HuH-7.5 (cell line): ENCODE results near the gene SLC4A2.
A peak's percentile ranks its signal among the peaks of the same experiment; 100 is the strongest.
"Not testable (repeated sequence)": the region's sequence is repeated elsewhere in the genome, so short reads cannot be mapped to it uniquely, and the experiment has no call there.

ENCODE experiments used
- DNase-seq: peaks from one replicate; pipeline ENCODE4 v3.0.0; 2011; ENCODE audit warnings: low spot score

SLC4A2 gene

DNA sequence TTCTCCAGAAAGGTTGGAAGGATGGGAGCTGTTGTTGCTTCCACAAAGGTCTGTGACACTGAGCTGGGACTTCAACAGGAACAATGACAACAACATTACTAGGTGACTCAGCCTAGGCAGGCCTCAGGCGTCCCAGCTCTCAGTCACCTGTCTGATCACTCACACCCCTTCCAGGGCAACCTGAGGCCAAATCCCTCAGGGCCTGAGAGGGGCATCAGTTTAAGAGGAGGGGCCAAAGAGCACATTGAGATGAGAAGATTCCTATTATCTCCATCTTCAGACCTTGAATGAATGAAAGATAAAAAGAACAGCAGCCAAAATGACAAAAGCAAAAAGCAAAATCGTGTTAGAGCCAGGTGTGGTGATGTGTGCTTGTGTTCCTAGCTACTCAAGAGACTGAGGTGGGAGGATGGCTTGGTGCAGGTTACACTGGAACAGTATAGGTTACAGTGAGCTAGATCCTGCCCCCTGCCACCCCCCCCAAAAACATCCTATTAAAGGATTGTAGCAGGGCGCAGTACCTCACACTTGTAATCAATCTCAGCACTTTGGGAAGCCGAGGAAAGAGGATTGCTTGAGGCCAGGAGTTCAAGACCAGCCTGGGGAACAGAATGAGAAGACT lies 34.8 kb upstream of the SLC4A2 start, which contains the start of gene ATG9B:
Gene ATG9B (minus strand): TSS at position 60 of the 622 bp plus-strand sequence. CDS start 71 bp downstream, outside the sequence.
- DNase-seq: no peak

DNA sequence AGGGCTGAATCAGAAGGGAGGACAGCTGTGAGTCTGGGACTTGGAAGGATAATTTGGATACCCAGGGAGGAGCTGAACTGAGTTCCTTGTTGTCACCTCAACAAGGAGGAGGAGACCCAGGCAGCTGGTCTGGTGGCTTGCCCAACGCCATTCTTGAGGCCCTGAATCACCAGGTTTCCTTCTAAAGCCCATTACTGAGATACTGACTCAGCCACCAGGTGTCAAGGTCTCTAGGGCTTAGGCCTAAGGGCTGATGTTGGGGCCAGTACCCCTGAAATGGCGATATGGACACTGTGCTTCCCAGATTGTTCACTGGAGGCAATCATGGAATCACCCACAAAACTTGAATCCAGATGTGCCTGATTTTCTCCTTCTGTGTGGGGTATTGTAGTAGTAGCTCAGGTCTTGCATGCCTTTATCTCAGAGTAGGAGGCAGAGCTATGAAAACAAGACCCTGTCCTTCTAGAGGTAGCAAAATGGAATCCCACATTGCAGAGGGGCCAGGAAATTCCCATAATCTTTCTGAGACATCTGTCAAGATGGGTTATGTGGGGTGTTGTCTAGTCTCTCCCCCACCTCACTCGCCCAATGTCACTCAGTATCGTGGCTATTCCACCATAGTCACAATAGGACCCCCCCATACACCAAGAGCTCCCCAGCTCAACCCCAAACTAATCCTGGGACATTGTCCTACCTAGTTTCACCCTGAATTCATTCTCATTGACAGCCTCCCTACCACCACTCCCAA lies 33.3 kb upstream of the SLC4A2 start:
- no peak for DNase-seq

DNA sequence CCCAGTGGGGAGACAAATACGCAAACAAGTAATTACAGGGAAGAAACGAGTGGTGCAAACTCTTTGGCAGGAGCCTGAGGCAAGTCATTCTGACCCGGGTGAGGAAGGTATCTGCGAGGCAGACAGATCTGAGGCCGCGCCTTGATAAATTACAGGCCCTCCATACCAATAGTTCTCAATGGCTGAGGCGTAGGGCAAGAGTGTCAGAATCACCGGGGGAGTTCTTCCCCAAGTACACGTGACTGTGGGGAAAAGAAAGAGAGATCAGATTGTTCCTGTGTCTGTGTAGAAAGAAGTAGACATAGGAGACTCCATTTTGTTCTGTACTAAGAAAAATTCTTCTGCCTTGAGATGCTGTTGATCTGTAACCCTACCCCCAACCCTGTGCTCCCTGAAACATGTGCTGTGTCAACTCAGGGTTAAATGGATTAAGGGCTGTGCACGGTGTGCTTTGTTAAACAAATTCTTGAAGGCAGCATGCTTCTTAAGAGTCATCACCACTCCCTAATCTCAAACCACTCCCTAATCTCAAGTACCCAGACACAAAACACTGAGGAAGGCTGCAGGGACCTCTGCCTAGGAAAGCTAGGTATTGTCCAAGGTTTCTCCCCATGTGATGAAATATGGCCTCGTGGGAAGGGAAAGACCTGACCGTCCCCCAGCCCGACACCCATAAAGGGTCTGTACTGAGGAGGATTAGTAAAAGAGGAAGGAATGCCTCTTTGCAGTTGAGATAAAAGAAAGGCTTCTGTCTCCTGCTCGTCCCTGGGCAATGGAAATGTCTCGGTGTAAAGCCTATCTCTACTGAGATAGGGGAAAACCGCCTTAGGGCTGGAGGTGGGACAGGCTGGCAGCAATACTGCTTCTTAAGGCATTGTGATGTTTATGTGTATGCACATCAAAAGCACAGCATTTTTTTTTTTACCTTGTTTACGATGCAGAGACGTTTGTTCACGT lies 32.3 kb upstream of the SLC4A2 start:
- DNase-seq: not testable (repeated sequence)

DNA sequence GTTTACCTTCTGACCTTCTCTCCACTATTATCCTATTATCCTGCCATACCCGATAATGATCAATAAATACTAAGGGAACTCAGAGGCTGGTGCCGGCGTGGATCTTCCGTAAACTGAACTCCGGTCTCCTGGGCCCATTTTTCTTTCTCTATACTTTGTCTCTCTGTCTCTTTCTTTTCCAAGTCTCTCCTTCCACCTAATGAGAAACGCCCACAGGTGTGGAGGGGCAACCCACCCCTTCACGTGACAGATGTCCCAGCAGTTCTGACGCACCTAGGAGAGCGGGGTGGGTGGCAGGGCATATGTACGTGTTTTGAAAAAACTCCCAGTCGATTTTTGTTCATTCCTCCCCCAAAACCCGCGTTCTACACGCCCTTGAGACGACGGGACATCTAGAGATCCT lies 31.7 kb upstream of the SLC4A2 start:
- not testable (repeated sequence) for DNase-seq

DNA sequence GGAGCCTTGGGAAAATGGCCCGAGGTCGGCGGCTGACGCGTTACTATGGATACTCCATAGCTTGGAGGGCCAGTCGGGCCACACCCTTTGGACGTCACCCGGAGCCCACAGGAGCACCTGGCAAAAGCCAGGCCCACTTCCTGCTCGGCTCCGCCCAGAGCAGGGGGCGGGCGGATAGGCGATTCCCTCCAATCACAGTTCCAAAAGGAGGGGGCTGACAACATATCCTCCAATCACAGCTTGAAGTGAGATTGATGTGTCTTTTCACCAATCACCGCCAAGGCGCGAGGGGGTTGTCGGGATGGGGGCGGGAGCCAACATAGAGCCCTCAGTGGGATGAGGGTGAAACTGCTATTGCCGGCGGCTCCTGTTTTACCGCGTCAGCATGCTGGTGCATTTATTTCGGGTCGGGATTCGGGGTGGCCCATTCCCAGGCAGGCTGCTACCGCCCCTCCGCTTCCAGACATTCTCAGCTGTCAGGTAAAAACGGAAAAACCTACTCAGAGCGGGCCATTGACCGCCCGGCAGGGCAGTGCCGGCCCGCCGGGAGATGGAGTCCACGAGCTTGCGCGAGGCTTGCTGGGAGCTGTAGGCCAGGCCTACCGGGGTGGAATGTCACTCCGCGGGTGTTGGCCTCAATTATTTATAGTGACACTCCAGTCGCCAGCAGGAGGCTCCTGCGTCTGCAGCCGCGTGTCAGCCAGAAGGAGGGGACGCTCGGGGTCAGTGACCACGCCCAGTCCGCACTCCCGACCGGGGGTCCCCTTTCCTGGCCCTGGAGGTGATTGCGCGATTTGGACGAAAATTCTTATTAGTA lies 31.1 kb upstream of the SLC4A2 start, which contains the start of gene ABCB8:
Gene ABCB8 (plus strand): TSS at position 320 of the 817 bp plus-strand sequence. CDS start 66 bp downstream, at position 386.
- DNase-seq: peak; percentile 100

DNA sequence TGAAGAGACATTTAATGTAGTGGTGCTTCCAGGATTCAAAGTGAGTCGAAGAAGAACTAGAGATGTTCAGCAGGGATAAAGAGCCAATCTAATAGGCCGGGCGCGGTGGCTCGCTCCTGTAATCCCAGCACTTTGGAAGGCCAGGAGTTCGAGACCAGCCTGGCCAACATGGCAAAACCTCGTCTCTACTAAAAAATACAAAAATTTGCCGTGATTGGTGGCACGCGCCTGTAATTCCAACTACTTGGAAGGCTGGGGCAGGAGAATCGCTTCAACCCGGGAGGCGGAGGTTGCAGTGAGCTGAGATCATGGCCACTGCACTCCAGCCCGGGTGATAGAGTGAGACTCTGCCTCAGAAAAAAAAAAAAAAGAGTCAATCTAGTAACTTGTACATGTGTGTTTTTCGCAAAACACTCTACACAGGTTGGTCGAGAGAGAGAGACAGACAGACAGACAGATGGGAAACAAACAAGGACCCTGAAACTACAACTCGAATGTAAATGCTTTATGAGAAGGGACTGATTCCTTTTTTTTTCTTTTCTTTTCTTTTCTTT lies 30.4 kb upstream of the SLC4A2 start:
- no peak for DNase-seq

DNA sequence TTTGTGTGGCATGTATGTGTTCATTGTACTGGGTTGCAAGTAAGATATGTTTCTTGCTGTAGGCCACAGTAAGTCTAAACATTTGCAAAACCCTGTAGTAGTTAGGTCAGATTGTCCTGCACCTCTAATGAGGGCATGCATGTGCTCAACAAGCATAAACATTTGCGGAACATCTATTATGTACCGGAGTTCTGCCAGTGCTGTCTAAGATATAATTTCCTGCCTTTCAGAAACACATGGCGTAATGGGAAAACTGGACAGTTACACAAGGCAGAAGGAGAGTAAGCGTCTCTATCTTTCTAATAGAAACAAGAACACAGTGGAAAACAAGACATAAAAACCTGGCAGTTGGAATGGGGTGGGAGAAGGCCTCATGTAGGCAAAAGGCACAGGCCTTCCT lies 28.4 kb upstream of the SLC4A2 start:
- no peak for DNase-seq

DNA sequence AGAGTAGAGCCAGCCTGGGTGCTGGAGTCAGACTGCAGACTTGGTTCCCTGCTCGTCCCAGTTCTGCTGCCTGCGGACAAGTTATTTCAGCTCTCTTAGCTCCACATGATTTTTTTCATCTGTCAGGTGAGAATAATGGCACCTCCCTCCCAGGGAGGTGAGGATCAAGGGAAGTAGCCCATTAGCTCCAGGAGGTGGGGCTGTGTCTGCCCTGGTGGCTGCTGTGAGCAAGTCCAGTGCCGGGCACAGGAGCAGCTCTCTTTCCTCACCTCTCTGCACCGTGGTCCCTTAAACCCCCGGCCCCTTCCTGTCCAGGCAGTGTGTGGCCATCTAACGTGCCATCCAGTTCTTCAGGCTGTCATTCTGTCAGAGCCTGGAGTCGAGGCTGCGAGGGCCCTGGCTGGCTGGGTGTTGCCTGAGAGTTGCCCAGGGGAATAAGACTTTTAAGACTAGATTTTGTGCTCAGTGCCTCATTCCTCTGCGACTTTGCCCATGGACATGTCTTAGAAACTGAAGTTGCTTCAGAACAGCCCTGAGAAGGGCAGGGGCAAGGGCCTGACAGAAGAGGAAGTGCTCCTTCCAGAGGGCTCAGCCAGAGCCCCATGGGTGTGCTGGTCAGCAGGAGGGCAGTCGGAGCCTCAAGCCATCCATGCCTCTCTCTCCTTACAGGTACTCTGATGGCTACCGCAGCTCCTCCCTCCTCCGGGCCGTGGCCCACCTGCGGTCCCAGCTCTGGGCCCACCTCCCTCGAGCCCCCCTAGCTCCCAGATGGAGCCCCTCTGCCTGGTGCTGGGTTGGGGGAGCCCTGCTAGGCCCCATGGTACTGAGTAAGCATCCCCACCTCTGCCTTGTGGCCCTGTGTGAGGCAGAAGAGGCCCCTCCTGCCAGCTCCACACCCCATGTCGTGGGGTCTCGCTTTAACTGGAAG lies 26.2 kb upstream of the SLC4A2 start:
- no peak for DNase-seq

DNA sequence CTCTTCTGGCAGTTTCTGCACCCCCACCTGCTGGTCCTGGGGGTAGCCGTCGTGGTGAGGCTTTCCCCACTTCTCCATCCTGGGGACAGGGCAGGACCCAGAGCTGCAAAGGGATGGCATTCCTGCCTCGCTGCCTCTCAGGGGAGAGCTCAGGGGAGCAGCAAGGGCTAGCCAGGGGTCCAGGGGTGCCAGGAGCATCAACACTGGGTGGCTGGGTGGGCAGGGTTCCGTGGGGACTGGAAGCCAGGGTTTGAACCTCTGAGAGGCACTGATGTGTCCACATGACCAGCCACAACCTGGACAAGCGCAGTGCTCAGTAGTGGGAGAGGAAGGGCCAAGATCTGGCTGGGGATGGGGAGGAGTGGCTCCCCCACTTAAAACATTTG lies 25.5 kb upstream of the SLC4A2 start:
- DNase-seq: no peak

DNA sequence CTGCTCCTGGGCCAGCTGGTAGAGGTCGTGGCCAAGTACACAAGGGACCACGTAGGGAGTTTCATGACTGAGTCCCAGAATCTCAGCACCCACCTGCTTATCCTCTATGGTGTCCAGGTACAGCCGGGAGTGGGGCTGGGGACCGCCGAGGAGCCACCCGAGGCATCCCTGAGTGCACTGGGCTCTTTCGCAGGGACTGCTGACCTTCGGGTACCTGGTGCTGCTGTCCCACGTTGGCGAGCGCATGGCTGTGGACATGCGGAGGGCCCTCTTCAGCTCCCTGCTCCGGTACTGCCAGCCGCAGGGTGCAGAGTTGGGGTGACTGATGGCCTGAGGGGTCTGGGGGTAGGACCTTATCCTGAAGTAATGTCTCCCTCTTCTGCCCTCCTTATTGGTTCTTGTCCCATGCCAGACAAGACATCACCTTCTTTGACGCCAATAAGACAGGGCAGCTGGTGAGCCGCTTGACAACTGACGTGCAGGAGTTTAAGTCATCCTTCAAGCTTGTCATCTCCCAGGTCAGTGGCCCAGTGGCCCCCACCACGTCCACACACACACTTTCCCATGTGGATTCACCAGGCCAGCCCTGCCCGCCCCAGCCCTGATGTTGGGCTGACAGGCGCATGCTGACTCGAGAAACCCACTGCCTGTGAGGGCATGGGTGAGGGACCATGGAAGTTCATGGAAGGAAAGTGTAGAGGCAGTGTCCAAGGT lies 24.9 kb upstream of the SLC4A2 start:
- DNase-seq: no peak

DNA sequence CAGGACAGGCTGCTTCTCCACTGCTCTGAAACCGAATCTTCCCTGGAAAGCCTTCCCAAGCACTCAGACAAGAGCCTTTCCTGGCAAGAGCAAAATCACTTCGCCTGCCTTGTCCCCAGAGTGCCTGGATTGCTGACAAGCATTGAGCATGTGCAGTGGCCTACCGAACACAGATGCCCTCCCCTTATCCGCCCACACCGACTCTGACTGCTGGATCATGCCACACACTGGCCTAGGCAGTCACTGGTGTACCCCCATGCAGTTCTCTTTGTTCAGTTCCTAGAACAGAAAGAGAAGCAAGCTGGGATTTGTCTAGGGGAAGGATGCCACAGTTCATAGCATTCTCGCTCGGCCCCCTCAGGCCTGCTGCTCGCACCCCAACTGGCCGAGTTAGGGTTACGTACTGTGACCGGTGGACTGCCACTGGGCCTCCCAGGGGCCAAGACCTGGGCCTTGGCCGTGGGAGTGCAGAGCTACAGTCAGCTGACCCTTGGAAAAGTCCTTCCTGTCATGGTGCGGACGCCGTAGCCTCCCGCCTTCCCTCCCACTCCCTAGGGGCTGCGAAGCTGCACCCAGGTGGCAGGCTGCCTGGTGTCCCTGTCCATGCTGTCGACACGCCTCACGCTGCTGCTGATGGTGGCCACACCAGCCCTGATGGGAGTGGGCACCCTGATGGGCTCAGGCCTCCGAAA lies 24.2 kb upstream of the SLC4A2 start:
- DNase-seq: no peak

DNA sequence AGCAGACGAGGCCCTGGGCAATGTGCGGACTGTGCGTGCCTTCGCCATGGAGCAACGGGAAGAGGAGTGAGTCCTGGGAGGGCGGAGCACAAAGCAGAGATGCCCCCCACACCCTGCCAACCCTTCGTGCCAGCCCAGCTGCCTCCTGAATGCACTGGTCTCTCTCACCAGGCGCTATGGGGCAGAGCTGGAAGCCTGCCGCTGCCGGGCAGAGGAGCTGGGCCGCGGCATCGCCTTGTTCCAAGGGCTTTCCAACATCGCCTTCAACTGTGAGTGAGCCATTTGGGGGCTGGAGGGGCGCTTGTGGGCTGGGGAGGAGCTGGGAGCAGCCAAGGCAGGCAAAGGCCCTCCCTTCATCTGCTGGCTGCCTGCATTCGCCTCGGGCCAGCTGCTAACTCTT lies 23.5 kb upstream of the SLC4A2 start:
- no peak for DNase-seq

DNA sequence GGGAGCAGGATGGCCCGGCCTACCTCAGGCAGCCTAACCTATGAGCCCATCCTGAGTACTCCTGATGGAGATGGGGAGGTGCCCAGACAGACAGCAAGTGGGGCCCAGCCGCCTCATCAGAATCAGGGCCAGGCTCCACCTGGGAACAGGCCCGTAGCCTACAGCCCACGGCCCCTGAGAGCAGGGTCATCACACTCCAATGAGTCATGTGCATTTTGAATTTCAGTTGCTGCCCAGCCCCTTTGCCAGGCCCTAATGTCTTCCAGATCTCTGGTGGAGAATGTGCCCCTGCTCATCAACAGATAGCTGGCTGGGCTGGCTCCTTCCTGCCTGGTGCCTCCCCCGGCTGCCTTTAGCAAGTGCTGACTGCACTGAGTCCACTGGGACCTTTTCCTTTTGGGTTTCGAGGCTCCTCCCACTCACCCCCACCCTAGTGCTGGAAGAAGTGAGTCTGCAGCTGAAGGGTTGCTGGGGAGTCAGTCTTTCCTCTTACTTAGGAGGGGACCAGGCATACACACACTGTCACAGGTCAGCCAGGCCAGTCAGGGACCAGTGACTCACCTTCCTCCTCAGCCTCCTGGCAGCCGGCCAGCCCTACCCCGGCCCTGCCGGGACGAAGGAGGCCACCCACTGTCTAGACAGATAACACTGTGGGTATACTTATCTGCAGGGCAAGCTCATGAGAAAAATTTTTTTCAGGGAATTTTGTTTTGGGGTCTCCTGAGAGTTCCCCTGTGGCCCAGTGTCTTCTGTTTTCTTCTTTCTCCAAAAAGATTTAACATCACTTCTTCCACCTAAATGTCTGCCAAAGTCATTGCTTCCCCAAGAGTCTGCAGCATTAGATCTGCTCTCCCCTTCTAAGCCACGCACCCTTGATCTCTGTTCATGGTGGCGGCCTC lies 20.2 kb upstream of the SLC4A2 start:
- DNase-seq: peak; percentile 70

DNA sequence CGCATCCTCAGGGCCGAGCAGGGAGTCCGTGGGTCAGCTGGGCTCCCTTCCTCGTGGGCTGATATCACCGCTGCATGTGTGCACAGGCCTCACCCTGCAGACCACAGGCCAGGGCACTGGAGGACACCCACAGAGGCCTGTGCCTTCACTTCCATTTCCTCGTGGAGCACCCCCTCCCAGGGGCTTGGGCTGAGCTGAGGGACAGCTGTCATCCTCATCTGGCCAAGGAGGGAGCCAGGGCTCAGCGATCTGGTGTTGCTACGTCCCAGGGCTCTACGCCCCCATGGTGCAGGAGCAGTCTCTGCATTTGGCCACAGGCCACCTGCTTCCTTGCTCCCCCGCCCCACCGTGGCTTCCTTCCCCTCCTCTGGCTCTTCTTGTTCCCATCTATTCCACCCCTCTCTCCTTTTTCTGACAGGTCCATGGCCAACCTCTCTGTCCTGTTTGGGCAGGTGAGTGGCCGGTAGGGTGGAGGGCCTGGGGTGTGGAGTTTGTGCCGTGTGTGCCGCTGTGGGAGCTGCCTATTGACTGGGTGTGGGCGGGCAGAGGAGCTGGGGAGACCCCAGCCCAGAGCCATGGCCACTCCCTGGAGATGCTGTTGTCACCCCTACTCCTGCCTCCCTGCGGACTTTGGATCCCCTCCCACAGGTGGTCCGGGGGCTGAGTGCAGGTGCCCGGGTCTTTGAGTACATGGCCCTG lies 19.4 kb upstream of the SLC4A2 start:
- no peak for DNase-seq

DNA sequence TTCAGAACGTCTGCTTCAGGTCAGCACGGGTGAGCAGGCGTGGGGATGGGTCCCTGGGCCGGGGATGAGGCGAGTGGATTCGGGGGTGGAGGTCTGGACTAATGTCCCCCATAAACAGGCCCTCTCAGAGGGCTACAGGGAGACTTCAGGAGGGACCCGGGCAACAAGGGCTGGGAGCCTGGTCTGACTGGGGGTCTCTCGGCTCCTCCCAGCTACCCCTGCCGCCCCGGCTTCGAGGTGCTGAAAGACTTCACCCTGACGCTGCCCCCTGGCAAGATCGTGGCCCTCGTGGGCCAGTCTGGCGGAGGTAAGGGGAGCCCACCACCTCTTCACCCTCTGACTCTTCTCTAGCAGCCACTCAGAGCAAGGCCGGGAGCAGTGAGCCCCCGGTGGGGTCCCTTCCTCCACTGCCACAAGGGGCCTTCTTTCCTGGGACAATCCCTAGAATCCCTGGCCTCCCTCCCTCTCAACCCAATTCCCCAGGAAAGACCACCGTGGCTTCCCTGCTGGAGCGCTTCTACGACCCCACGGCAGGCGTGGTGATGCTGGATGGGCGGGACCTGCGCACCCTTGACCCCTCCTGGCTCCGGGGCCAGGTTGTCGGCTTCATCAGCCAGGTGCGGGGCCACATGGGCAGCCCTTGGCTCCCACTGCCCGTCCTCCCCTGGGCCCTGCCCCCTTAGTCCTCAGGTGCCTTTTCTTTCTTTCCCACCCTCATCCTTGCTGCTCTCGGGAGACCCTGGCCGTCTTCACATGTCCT lies 18.6 kb upstream of the SLC4A2 start:
- no peak for DNase-seq

DNA sequence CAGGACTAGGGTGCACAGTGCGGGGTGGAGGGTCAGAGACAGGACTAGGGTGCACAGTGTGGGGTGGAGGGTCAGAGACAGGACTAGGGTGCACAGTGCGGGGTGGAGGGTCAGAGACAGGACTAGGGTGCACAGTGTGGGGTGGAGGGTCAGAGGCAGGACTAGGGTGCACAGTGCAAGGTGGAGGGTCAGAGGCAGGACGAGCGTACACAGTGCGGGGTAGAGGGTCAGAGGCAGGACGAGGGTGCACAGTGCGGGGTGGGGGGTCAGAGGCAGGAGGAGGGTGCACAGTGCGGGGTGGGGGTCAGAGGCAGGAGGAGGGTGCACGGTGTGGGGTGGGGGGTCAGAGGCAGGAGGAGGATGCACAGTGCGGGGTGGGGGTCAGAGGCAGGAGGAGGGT lies 15.9 kb upstream of the SLC4A2 start:
- DNase-seq: not testable (repeated sequence)
